Psoas muscle (tissue), 8 donors: ENCODE measurements around the gene EVL. TPM values are rescaled to one million over a fixed set of nuclear protein-coding genes. Genes with fewer than 3 reads are reported as not detected.
A peak's percentile ranks its signal among the peaks of the same experiment; 100 is the strongest.
"Not testable (repeated sequence)": the region's sequence is repeated elsewhere in the genome, so short reads cannot be mapped to it uniquely, and the experiment has no call there.

Source experiments
- ATAC-seq, 4 donors: fragments of 200-7000 bp; cut with Tn5 transposase; one replicate each; pipeline ENCODE4 v1.9.1; 2020; ENCODE audit warnings: moderate library complexity in 3 of 4, mild to moderate bottlenecking in 2 of 4
- DNase-seq, 2 donors: peaks; one replicate each; pipeline ENCODE4 v3.0.0-alpha.2; 2020
- H3K27ac ChIP-seq: fragments of 200-600 bp; one replicate; pipeline ENCODE4 v1.8.0; 2022
- H3K27me3 ChIP-seq, 3 donors: fragments of 200-600 bp in 1 of 3; one replicate each; pipeline versions ENCODE4 v1.6.1 to v1.8.0; 2013 to 2022; ENCODE audit warnings: low read length in 2 of 3, mild to moderate bottlenecking in 2 of 3, moderate library complexity in 1 of 3; ENCODE audit not compliant: insufficient read depth in 3 of 3
- H3K36me3 ChIP-seq, 2 donors: fragments of 200-600 bp in 1 of 2; one replicate each; pipeline versions ENCODE4 v1.6.1 to v1.8.0; 2013 to 2022; ENCODE audit warnings: low read depth in 1 of 2, mild to moderate bottlenecking in 1 of 2, moderate library complexity in 1 of 2; ENCODE audit not compliant: insufficient read depth in 1 of 2
- H3K4me1 ChIP-seq: fragments of 200-600 bp; one replicate; pipeline ENCODE4 v1.8.0; 2022
- H3K4me3 ChIP-seq: fragments of 200-600 bp; one replicate; pipeline ENCODE4 v1.8.0; 2022; ENCODE audit warnings: mild to moderate bottlenecking
- H3K9me3 ChIP-seq: fragments of 200-600 bp; one replicate; pipeline ENCODE4 v1.8.0; 2022
- whole genome bisulfite sequencing, 3 donors: extraction: QIAGEN DNeasy Blood & Tissue Kit; methylation state at CpG; one replicate each; pipeline versions ENCODE4 v1.1.6 to v1.1.7; 2013; 5-methylcytosine and 5-hydroxymethylcytosine counted together
- intact Hi-C, 2 donors: fragments of 100-400 bp; cut with DNase I; formaldehyde crosslinking; loops; one replicate each; pipeline versions ENCODE4 v1.11.0 to v1.14.2; 2022
- polyA plus RNA-seq, 3 donors: library from polyadenylated mRNA; stranded (reverse); fragments of 200-250 nt; gene quantifications; one replicate each; pipeline ENCODE4 v1.2.3, GENCODE V29; 2013
- total RNA-seq, 4 donors: library from RNA; stranded (reverse); fragmentation: NEBNext Ultra II Directional in 2 of 4; extraction: Animal tissue kit (Norgen Biotek cat#: 25700) in 2 of 4; gene quantifications; one replicate each; pipeline versions ENCODE4 v1.2.1 to v1.2.4, GENCODE V29; 2021 to 2023
- TF ChIP-seq, protein P1 (sequence below): fragments of 200-600 bp; IDR thresholded peaks from one replicate; pipeline ENCODE4 v1.8.0; 2022; ENCODE audit warnings: antibody characterized with exemption
- donor health status: healthy with polysubstance abuse.
- donor health status: DM: no; HTN: no; CAD: no; lungs with moderate emphysema.
- donor health status: Bipolar disorder and iron deficiency.
- donor health status: healthy.
- donor health status: DM: yes; HTN: yes; CAD: no.
- donor health status: DM: no; HTN: no; CAD: no.
- donor health status: DM: no; HTN: no; CAD: no.
- donor health status: DM: yes; HTN: yes; CAD: no.

Gene EVL
- total and polyA plus RNA-seq, 7 donors = 9.6 to 30.4 (median 17.1) TPM

DNA sequence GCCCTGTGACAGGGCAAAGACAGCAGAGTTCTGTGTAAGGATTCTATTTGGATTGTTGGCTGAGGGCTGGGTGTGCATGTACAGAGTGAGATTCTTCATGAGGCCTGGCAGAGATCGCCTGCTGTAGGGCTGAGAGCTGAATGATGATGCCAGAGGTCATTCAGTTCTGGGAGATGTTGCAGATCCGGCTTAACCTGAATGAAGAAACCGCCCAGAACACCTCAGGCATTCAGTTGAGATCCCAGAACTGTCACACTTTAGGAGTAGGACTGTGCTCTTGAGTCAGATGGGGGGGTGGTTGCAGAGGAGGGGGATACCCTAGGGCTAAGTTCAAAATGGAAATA, 5.8 kb upstream of the EVL start:
- 32 to 66% (median 57%) methylated on average over 3 of the region's 3 CpGs for WGBS, 3 donors
- H3K4me3 ChIP-seq = no peak overlapping the region
- no peaks in the 10 kb centered on the region for H3K27me3 ChIP-seq
- no peaks in the 10 kb centered on the region for H3K36me3 ChIP-seq
- H3K4me1 ChIP-seq = no peaks in the 10 kb centered on the region
- DNase-seq (no peak), ATAC-seq (no peak)
- no peaks in the 10 kb centered on the region for H3K9me3 ChIP-seq
- intact Hi-C loops = no loop called here
- H3K27ac ChIP-seq = no peak overlapping the region
- TF ChIP-seq, protein P1, sequence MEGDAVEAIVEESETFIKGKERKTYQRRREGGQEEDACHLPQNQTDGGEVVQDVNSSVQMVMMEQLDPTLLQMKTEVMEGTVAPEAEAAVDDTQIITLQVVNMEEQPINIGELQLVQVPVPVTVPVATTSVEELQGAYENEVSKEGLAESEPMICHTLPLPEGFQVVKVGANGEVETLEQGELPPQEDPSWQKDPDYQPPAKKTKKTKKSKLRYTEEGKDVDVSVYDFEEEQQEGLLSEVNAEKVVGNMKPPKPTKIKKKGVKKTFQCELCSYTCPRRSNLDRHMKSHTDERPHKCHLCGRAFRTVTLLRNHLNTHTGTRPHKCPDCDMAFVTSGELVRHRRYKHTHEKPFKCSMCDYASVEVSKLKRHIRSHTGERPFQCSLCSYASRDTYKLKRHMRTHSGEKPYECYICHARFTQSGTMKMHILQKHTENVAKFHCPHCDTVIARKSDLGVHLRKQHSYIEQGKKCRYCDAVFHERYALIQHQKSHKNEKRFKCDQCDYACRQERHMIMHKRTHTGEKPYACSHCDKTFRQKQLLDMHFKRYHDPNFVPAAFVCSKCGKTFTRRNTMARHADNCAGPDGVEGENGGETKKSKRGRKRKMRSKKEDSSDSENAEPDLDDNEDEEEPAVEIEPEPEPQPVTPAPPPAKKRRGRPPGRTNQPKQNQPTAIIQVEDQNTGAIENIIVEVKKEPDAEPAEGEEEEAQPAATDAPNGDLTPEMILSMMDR = no peak

DNA sequence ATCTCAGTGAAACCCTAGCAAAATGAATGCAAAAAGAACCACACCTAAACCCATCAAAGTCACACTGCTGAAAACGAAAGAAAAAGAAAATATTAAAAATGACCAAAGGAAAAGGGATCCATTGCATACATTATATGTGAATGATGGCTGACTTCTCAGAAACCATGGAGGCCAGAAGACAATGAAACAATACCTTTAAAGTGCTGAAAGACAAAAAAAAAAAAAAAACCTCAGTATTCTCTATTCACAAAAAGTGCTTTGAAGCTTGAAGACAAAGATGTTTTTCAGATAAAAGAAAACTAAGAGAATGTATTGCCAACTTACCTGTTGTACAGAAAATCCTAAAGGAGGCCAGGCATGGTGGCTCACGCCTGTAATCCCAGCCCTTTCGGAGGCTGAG, 4.5 kb upstream of the EVL start:
- TF ChIP-seq, protein P1 = no peak
- Histone ChIP-seq H3K36me3 (no peaks in the 10 kb centered on the region), H3K27ac (no peak overlapping the region), H3K27me3 (no peaks in the 10 kb centered on the region), H3K9me3 (no peaks in the 10 kb centered on the region), H3K4me3 (no peak overlapping the region), H3K4me1 (no peaks in the 10 kb centered on the region)
- ATAC-seq (no peak), DNase-seq (no peak)
- intact Hi-C loops = no loop called here
- WGBS, 3 donors = 94 to 96% (median 94%) methylated on average over 3 of the region's 3 CpGs

DNA sequence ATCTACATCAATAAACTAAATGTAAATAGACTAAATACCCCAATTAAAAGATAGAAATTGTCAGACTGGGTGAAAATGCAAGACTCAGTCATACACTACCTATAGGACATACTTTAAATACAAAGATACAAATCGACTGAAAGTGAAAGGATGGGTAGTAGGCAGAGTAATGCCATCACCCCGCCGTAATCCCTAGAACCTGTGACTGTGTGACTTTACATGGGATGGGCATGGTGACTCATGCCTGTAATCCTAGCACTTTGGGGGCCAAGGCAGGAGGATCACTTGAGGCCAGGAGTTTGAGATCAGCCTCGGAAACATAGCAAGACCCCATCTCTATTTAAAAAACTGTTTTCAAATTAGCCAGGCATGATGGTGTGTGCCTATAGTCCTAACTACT, 2.6 kb upstream of the EVL start:
- Histone ChIP-seq H3K27me3 (no peaks in the 10 kb centered on the region), H3K27ac (no peak overlapping the region), H3K36me3 (no peaks in the 10 kb centered on the region), H3K4me1 (no peaks in the 10 kb centered on the region), H3K4me3 (no peak overlapping the region), H3K9me3 (no peaks in the 10 kb centered on the region)
- intact Hi-C loops = no loop called here
- WGBS, 3 donors = 91 to 97% (median 96%) methylated on average over 4 of the region's 4 CpGs
- no peak for ATAC-seq
- TF ChIP-seq, protein P1 = no peak
- DNase-seq = no peak

DNA sequence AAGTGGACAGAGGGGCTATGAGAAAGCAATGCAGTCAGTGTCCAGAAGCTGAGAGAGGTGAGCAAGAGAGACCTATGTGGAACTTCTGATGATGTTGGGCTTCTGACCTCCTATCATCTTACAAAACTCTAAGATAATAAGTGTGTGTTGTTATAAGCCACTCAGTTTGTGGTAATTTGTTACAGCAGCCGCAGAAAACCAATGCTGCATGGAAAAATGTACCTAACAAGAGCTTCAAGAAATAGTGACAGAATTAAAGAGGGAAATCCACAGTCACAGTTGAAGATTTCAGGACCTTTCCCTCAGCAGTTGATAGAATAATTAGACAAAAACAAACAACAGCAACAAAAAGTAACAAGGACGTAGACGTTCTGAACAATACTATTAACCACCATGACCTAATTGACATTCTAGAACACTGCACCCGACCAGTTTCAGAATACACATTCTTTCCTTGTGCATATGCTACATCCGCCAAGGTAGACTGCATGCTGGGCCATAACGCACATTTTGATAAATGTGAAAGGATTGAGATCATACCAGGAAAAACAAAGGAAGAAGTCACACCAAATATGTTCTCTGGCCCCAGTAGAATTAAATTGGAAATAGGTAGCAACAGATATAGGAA, 1.8 kb upstream of the EVL start:
- Histone ChIP-seq H3K36me3 (no peaks in the 10 kb centered on the region), H3K9me3 (no peaks in the 10 kb centered on the region), H3K27me3 (no peaks in the 10 kb centered on the region), H3K27ac (no peak overlapping the region), H3K4me1 (peaks cover 5% of the 10 kb centered on the region), H3K4me3 (no peak overlapping the region)
- no peak for ATAC-seq
- no peak for DNase-seq
- TF ChIP-seq, protein P1 = no peak
- WGBS, 3 donors = 85 to 90% (median 88%) methylated on average over 6 of the region's 6 CpGs
- intact Hi-C loops = no loop called here

DNA sequence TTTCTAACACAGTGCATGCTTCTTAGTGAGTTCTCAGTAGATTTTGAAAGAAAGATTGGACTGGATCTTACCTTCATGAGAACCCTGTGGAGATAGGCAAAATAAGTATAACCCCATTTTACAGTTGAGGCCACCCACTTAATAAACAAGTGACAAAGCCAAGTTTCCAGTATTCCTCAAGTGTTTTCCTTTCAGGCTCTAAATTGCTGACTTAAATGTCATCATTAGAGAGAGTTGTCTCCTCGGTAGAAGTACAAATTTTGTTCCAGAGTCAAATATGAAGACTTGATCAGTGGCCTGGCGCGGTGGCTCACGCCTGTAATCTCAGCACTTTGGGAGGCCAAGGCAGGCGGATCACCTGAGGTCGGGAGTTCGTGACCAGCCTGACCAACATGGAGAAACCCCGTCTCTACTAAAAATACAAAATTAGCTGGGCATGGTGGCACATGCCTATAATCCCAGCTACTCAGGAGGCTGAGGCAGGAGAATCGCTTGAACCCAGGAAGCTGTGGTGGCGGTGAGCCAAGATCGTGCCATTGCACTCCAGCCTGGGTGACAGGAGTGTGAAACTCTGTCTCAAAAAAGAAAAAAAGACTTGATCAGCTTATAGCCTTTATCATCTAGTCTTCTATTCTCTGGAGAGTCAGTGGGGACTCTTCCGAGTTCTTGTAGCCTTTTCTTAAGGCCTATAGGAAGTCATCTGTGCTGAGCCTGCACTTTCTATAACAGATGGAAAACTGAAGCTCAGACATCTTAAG, 708 bp upstream of the EVL start:
- not testable (repeated sequence) for H3K27ac ChIP-seq, H3K4me1 ChIP-seq

More for the DNA sequence above, 708 bp upstream of the EVL start:
- H3K27me3 ChIP-seq, H3K9me3 ChIP-seq, H3K36me3 ChIP-seq, intact Hi-C loops, H3K4me3 ChIP-seq, DNase-seq: not testable (repeated sequence)
- ATAC-seq = peak in 1 of 4 donors; percentile 37
- WGBS, 3 donors = 81 to 87% (median 83%) methylated on average over 12 of the region's 12 CpGs
